HepG2 (cell line): Measurements from ENCODE around the gene NKIRAS1. TPM values are rescaled to one million over a fixed set of nuclear protein-coding genes. Genes with fewer than 3 reads are reported as not detected.

Experiments used
- ATAC-seq: fragments of 200-7000 bp; cut with Tn5 transposase; 3 replicates; pipeline ENCODE4 v1.9.1; 2020; ENCODE audit warnings: mild to moderate bottlenecking, moderate library complexity
- BruUV-seq: library from RNA; stranded (reverse); fragments of 400-500 nt; replicated peaks from 2 replicates; lab custom pipeline; 2021; lab: Mats Ljungman, UMichigan
- CTCF ChIA-PET: fragments of 300-600 bp; formaldehyde crosslinking; extraction: SDS; loops from one replicate; lab custom pipeline; 2021; ENCODE audit warnings: low total read pairs, inconsistent platforms, low intra/inter-chr PET ratio; lab: Yijun Ruan, JAX
- POLR2A ChIA-PET: fragments of 350-600 bp; sonication (Branson Sonifier 250); formaldehyde crosslinking; loops from one replicate; lab custom pipeline; 2020; ENCODE audit warnings: antibody characterized with exemption, inconsistent platforms; lab: Yijun Ruan, JAX
- DNase-seq: peaks from one replicate; pipeline ENCODE4 v3.0.0-alpha.2; 2015; ENCODE audit warnings: low spot score
- FAIRE-seq: peaks from 3 replicates; lab custom pipeline; 2011; peaks lifted over from hg19 to GRCh38; lab: Jason Lieb, UNC
- H2AFZ ChIP-seq: one replicate; pipeline ENCODE4 v1.6.1; 2011; ENCODE audit warnings: low read length, inconsistent platforms
- H3K27ac ChIP-seq: fragments of 300-600 bp; 3 replicates; pipeline ENCODE4 v1.8.0; 2011; ENCODE audit warnings: mixed run types, mild to moderate bottlenecking, mixed read lengths, low read length, inconsistent platforms; ENCODE audit not compliant: insufficient read depth; ENCODE audit errors: extremely low read length
- H3K27me3 ChIP-seq, 2 experiments: fragments of 200-600 bp in 1 of 2; 2 replicates in 1 of 2; 3 replicates in 1 of 2; pipeline versions ENCODE4 v1.6.0 to v1.8.0; 2011; ENCODE audit warnings: low read length in 2 of 2, mild to moderate bottlenecking in 2 of 2, moderate library complexity in 2 of 2, inconsistent platforms in 1 of 2; ENCODE audit not compliant: insufficient read depth in 2 of 2, control insufficient read depth in 1 of 2
- H3K36me3 ChIP-seq, 2 experiments: fragments of 200-600 bp in 1 of 2; replicated peaks in 1 of 2; 2 replicates in 1 of 2; 3 replicates in 1 of 2; pipeline versions ENCODE4 v1.5.1 to v1.8.0; 2011; ENCODE audit warnings: low read length in 2 of 2, inconsistent platforms in 1 of 2; ENCODE audit not compliant: insufficient read depth in 2 of 2, control insufficient read depth in 1 of 2
- H3K4me1 ChIP-seq: 2 replicates; pipeline ENCODE4 v1.5.1; 2012; ENCODE audit warnings: low read length, inconsistent platforms; ENCODE audit not compliant: insufficient read depth
- H3K4me2 ChIP-seq: 2 replicates; pipeline ENCODE4 v1.6.0; 2011; ENCODE audit warnings: low read depth, low read length, inconsistent platforms
- H3K4me3 ChIP-seq, 3 experiments: fragments of 200-600 bp in 1 of 3; sonication (generic), shearing (Covaris generic) in 1 of 3; replicated peaks in 1 of 3; 2 replicates each; pipeline ENCODE4 v1.5.1; 2011 to 2016; ENCODE audit warnings: low read length in 3 of 3, inconsistent platforms in 2 of 3, low read depth in 2 of 3, mild to moderate bottlenecking in 2 of 3, control low read depth in 1 of 3, mixed read lengths in 1 of 3; ENCODE audit not compliant: insufficient read depth in 1 of 3
- H3K79me2 ChIP-seq: one replicate; pipeline ENCODE4 v1.6.1; 2011; ENCODE audit warnings: low read length, inconsistent platforms; ENCODE audit not compliant: insufficient read depth
- H3K9ac ChIP-seq: 2 replicates; pipeline ENCODE4 v1.6.0; 2011; ENCODE audit warnings: mild to moderate bottlenecking, low read depth, low read length, inconsistent platforms; ENCODE audit not compliant: insufficient read depth
- H3K9me3 ChIP-seq: 2 replicates; pipeline ENCODE4 v1.5.1; 2012; ENCODE audit warnings: mild to moderate bottlenecking, low read length
- H4K20me1 ChIP-seq: 2 replicates; pipeline ENCODE4 v1.6.0; 2011; ENCODE audit warnings: inconsistent platforms, mild to moderate bottlenecking, low read length, moderate library complexity; ENCODE audit not compliant: insufficient read depth
- ADNP ChIP-seq: sonication (generic); formaldehyde crosslinking; IDR thresholded peaks from 2 replicates; pipeline ENCODE4 v1.4.0; 2020; ENCODE audit warnings: missing genetic modification reagents
- CEBPG ChIP-seq: IDR thresholded peaks from 2 replicates; pipeline ENCODE4 v1.6.1; 2016
- CHD4 ChIP-seq: fragments of 200-600 bp; sonication (generic); IDR thresholded peaks from 2 replicates; pipeline ENCODE4 v1.7.0; 2017; ENCODE audit warnings: mild to moderate bottlenecking, low read length, borderline replicate concordance
- FOXA3 ChIP-seq: IDR thresholded peaks from 2 replicates; pipeline ENCODE4 v1.6.1; 2016; ENCODE audit warnings: missing genetic modification reagents, missing compliant biosample characterization
- ISX ChIP-seq: sonication (generic); formaldehyde crosslinking; conservative IDR thresholded peaks from 2 replicates; pipeline ENCODE4 v1.5.0; 2020; ENCODE audit warnings: missing genetic modification reagents
- MED8 ChIP-seq: sonication (generic); formaldehyde crosslinking; IDR thresholded peaks from 2 replicates; pipeline ENCODE4 v1.8.1; 2023; ENCODE audit warnings: mild to moderate bottlenecking, missing genetic modification reagents; ENCODE audit not compliant: insufficient replicate concordance
- ONECUT2 ChIP-seq: sonication (generic); formaldehyde crosslinking; IDR thresholded peaks from 2 replicates; pipeline ENCODE4 v1.4.0; 2020; ENCODE audit warnings: missing genetic modification reagents
- PRMT3 ChIP-seq: sonication (generic); formaldehyde crosslinking; IDR thresholded peaks from 2 replicates; pipeline ENCODE4 v1.8.1; 2022; ENCODE audit warnings: low read depth, mild to moderate bottlenecking, moderate library complexity, missing genetic modification reagents, borderline replicate concordance
- REL ChIP-seq: sonication (generic); formaldehyde crosslinking; conservative IDR thresholded peaks from 2 replicates; pipeline ENCODE4 v1.8.0; 2022; ENCODE audit warnings: mild to moderate bottlenecking, missing genetic modification reagents, moderate library complexity
- REPIN1 ChIP-seq: sonication (generic); formaldehyde crosslinking; IDR thresholded peaks from 2 replicates; pipeline ENCODE4 v1.8.0; 2022; ENCODE audit warnings: missing genetic modification reagents, low read depth, mild to moderate bottlenecking, borderline replicate concordance
- SIX4 ChIP-seq: sonication (generic); formaldehyde crosslinking; IDR thresholded peaks from 2 replicates; pipeline ENCODE4 v1.4.0; 2020; ENCODE audit warnings: missing genetic modification reagents
- SOX13 ChIP-seq, 3 experiments: fragments of 450-650 bp in 1 of 3; sonication (generic) in 1 of 3; formaldehyde crosslinking in 1 of 3; IDR thresholded peaks in 2 of 3; conservative IDR thresholded peaks in 1 of 3; 2 replicates each; pipeline versions ENCODE4 v1.5.0 to v1.6.1; 2016 to 2020; ENCODE audit warnings: antibody characterized with exemption in 1 of 3, mild to moderate bottlenecking in 1 of 3, missing compliant biosample characterization in 1 of 3, missing genetic modification reagents in 1 of 3, moderate library complexity in 1 of 3
- SRSF4 ChIP-seq: fragments of 200-400 bp; formaldehyde crosslinking; IDR thresholded peaks from one replicate; pipeline ENCODE4 v1.6.1; 2018; ENCODE audit warnings: mild to moderate bottlenecking, low read depth, low read length, moderate library complexity; ENCODE audit not compliant: poor library complexity, severe bottlenecking
- ZNF383 ChIP-seq: sonication (generic); formaldehyde crosslinking; IDR thresholded peaks from 2 replicates; pipeline ENCODE4 v1.4.0; 2020; ENCODE audit warnings: missing genetic modification reagents, mild to moderate bottlenecking, borderline replicate concordance
- ZNF816 ChIP-seq: sonication (generic); formaldehyde crosslinking; IDR thresholded peaks from 2 replicates; pipeline ENCODE4 v1.8.0; 2022; ENCODE audit warnings: missing genetic modification reagents, mild to moderate bottlenecking, borderline replicate concordance
- WGBS: methylation state at CpG from one replicate; pipeline ENCODE4 v1.1.6; 2017; ENCODE audit warnings: low lambda C conversion rate; 5-methylcytosine and 5-hydroxymethylcytosine counted together
- in situ Hi-C: cut with HindIII; loops from 2 replicates; pipeline ENCODE4 v1.10.0; 2017; ENCODE audit warnings: low pct_unique_long_range_greater_than_20kb; ENCODE audit not compliant: extremely low pct_ligation_motif_present
- intact Hi-C: fragments of 100-400 bp; cut with micrococcal nuclease; formaldehyde crosslinking; loops from one replicate; pipeline ENCODE4 v1.10.0; 2022; ENCODE audit not compliant: unreplicated experiment
- polyA plus RNA-seq, 8 experiments: library from polyadenylated mRNA; depleted of rRNA in 3 of 8; stranded (reverse) in 7 of 8; unstranded in 1 of 8; fragments of >200 nt; fragmentation: Illumina TruSeq in 4 of 8; extraction: Trizol in 4 of 8; gene quantifications; 2 replicates each; pipeline versions ENCODE4 v1.2.1 to v1.2.3, GENCODE V29; 2011 to 2016; ENCODE audit warnings: low read depth in 4 of 8, missing spikeins in 1 of 8, mixed read lengths in 1 of 8; ENCODE audit not compliant: insufficient read depth in 1 of 8
- total RNA-seq, 5 experiments: library from RNA; depleted of rRNA; stranded (reverse); fragments of >200 nt; fragmentation: Illumina TruSeq; extraction: Trizol; gene quantifications; 2 replicates each; pipeline ENCODE4 v1.2.3, GENCODE V29; 2016; ENCODE audit warnings: low read depth in 1 of 5
- TF ChIP-seq, protein P1 (sequence below): sonication (generic); formaldehyde crosslinking; IDR thresholded peaks from 2 replicates; pipeline ENCODE4; 2020; ENCODE audit warnings: missing genetic modification reagents, mild to moderate bottlenecking, borderline replicate concordance

NKIRAS1 gene
- total and polyA plus RNA-seq, 2 of the 13 experiments (the other 11 are each of a cell fraction or from before 2014, with no cell fraction given) = 4.3 to 8.0 TPM

DNA sequence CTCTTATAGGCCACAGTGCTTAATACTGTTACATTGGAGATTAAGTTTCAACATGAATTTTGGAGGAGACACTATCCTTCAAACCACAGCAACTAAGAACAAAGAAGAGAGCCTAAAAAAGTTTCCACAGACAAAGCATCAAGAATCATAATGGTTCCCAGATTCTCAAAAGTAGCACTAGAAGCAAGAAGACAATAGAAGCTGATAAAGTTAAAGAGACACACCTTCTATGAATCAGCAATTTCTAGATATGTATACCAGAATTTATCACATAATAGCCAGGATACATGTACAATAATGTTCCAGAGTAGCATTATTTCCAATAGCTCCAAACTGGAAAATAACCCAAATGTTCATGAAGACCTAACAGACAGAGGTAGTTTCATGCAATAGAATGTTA lies 12.2 kb downstream of the NKIRAS1 start:
- no peak overlapping the region for H2AFZ ChIP-seq
- POLR2A ChIA-PET = interaction anchor here (2.6 kb wide), 1 partner anchor 12 kb away, joined by 10 read pairs; the partner anchor contains the start of genes NKIRAS1 and RPL15
- DNase-seq (no peak), FAIRE-seq (no peak)
- no peaks in the 10 kb centered on the region for H4K20me1 ChIP-seq
- no peaks in the 10 kb centered on the region for H3K9me3 ChIP-seq
- intact Hi-C loops (no loop called here), in situ Hi-C loops (no loop called here)
- peaks cover 1 to 22% of the 10 kb centered on the region in 2 experiments; a peak in 3 of 5 replicates for H3K36me3 ChIP-seq
- CTCF ChIA-PET = no interaction called here
- H3K9ac ChIP-seq = no peak overlapping the region
- TF ChIP-seq ZNF816 (CRISPR knock-in tag) (no peak), MED8 (CRISPR knock-in tag) (no peak), REL (no peak)
- TF ChIP-seq, all 625 proteins: peak for 0
- ATAC-seq = no peak
- Histone ChIP-seq H3K4me2 (no peak overlapping the region), H3K4me3 (no peak overlapping the region), H3K27me3 (no peaks in the 10 kb centered on the region), H3K79me2 (no peaks in the 10 kb centered on the region), H3K27ac (no peak overlapping the region), H3K4me1 (peaks cover 10% of the 10 kb centered on the region)
- no TSS peak for BruUV-seq

DNA sequence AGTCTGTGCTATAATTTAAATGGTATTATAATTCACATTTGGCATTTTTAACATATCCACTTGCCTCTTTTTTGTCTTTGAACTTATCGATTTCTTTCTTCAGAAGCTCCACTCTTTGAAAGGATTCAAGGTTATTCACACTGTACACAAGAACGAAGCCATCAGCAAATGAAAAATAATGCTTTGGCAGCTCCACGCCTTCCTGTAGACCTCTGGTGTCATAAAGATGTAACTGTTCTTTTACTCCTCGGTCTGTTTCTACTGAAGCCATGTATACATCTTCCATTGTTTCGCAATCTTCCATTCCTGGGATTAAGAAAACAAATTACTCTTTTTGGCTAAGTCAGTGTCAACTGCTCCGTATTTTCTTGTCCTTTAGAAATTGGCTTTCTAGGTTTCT lies 16.0 kb downstream of the NKIRAS1 start:
- no TSS peak for BruUV-seq
- no peaks in the 10 kb centered on the region for H3K79me2 ChIP-seq
- in situ Hi-C loops (no loop called here), intact Hi-C loops (no loop called here)
- no peaks in the 10 kb centered on the region for H3K9me3 ChIP-seq
- CTCF ChIA-PET = no interaction called here
- H3K27ac ChIP-seq = peak overlapping the region; percentile 26
- FAIRE-seq (no peak), DNase-seq (peak; percentile 68), ATAC-seq (peak; percentile 96)
- peaks cover 5 to 25% of the 10 kb centered on the region in 2 experiments; a peak in 4 of 5 replicates for H3K36me3 ChIP-seq
- peaks cover 10% of the 10 kb centered on the region for H3K4me1 ChIP-seq
- no peaks in the 10 kb centered on the region for H3K27me3 ChIP-seq
- H3K4me3 ChIP-seq = no peak overlapping the region
- H3K9ac ChIP-seq = no peak overlapping the region
- 64% methylated on average over 6 of the region's 6 CpGs for WGBS
- no peak overlapping the region for H2AFZ ChIP-seq
- POLR2A ChIA-PET = interaction anchor here (0.8 to 1.8 kb wide), 4 partner anchors 9 to 25 kb away, joined by 3 to 21 read pairs (median 4); partner anchors contain the start of genes NKIRAS1 and RPL15
- H3K4me2 ChIP-seq = peak overlapping the region; percentile 12; the same call in 1 of the 2 replicates
- H4K20me1 ChIP-seq = no peaks in the 10 kb centered on the region
- peak; percentile 94 for TF ChIP-seq ONECUT2 (CRISPR knock-in tag)
- TF ChIP-seq, protein P1, sequence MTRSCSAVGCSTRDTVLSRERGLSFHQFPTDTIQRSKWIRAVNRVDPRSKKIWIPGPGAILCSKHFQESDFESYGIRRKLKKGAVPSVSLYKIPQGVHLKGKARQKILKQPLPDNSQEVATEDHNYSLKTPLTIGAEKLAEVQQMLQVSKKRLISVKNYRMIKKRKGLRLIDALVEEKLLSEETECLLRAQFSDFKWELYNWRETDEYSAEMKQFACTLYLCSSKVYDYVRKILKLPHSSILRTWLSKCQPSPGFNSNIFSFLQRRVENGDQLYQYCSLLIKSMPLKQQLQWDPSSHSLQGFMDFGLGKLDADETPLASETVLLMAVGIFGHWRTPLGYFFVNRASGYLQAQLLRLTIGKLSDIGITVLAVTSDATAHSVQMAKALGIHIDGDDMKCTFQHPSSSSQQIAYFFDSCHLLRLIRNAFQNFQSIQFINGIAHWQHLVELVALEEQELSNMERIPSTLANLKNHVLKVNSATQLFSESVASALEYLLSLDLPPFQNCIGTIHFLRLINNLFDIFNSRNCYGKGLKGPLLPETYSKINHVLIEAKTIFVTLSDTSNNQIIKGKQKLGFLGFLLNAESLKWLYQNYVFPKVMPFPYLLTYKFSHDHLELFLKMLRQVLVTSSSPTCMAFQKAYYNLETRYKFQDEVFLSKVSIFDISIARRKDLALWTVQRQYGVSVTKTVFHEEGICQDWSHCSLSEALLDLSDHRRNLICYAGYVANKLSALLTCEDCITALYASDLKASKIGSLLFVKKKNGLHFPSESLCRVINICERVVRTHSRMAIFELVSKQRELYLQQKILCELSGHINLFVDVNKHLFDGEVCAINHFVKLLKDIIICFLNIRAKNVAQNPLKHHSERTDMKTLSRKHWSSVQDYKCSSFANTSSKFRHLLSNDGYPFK (CRISPR knock-in tag) = no peak
- TF ChIP-seq ZNF383 (CRISPR knock-in tag) = no peak
- TF ChIP-seq CHD4 = no peak
- no peak for TF ChIP-seq SRSF4
- 0 out of 2 replicates have a peak, but pooled peaks have one; percentile 13 for TF ChIP-seq SOX13 (IDR thresholded peaks at IDR 0.05)
- TF ChIP-seq SOX13 (CRISPR knock-in tag; conservative IDR thresholded peaks at IDR 0.05 in 1 of 2, IDR thresholded peaks at IDR 0.05 in 1 of 2) = peak in 1 of 2 experiments; percentile 80; a peak in 2 of 4 replicates
- no peak for TF ChIP-seq REPIN1 (CRISPR knock-in tag)
- peak; percentile 93 for TF ChIP-seq CEBPG
- TF ChIP-seq ADNP (CRISPR knock-in tag) = no peak
- no peak for TF ChIP-seq ISX (CRISPR knock-in tag)
- TF ChIP-seq FOXA3 = peak; percentile 77
- 0 out of 2 replicates have a peak, but pooled peaks have one; percentile 14 for TF ChIP-seq SIX4 (CRISPR knock-in tag)
- no peak for TF ChIP-seq PRMT3
